Loucy (cell line): ENCODE measurements around the gene THADA.

Experiments
- H2AFZ ChIP-seq: fragments of 200-600 bp; sonication (generic); 2 replicates; pipeline ENCODE4 v1.6.0; 2016; ENCODE audit warnings: antibody characterized with exemption, mild to moderate bottlenecking, low read length, moderate library complexity
- H3F3A ChIP-seq: fragments of 200-600 bp; 2 replicates; pipeline ENCODE4 v1.6.0; 2016; ENCODE audit warnings: antibody characterized with exemption, low read depth, mild to moderate bottlenecking
- H3K27me3 ChIP-seq: fragments of 200-600 bp; sonication (generic); 2 replicates; pipeline ENCODE4 v1.6.1; 2014; ENCODE audit warnings: low read length, mild to moderate bottlenecking; ENCODE audit not compliant: insufficient read depth, poor library complexity, severe bottlenecking
- H3K36me3 ChIP-seq: fragments of 200-600 bp; sonication (generic); 2 replicates; pipeline ENCODE4 v1.6.1; 2016; ENCODE audit warnings: low read length; ENCODE audit not compliant: insufficient read depth
- H3K4me1 ChIP-seq: fragments of 200-600 bp; sonication (generic); 2 replicates; pipeline ENCODE4 v1.5.1; 2014; ENCODE audit warnings: low read length, mild to moderate bottlenecking; ENCODE audit not compliant: insufficient read depth, poor library complexity, severe bottlenecking
- H3K4me2 ChIP-seq: fragments of 200-600 bp; sonication (generic); 2 replicates; pipeline ENCODE4 v1.6.0; 2014; ENCODE audit warnings: antibody characterized with exemption, low read length, low read depth, mild to moderate bottlenecking; ENCODE audit not compliant: poor library complexity, severe bottlenecking
- H3K4me3 ChIP-seq: fragments of 200-600 bp; sonication (generic); 2 replicates; pipeline ENCODE4 v1.5.1; 2014; ENCODE audit warnings: low read length, mild to moderate bottlenecking, mixed read lengths; ENCODE audit not compliant: poor library complexity, severe bottlenecking
- H3K79me2 ChIP-seq: fragments of 200-600 bp; sonication (generic); 2 replicates; pipeline ENCODE4 v1.6.1; 2014; ENCODE audit warnings: low read length; ENCODE audit not compliant: insufficient read depth
- H3K9ac ChIP-seq: fragments of 200-600 bp; sonication (generic); 2 replicates; pipeline ENCODE4 v1.6.0; 2014; ENCODE audit warnings: mild to moderate bottlenecking, low read depth, low read length, moderate library complexity; ENCODE audit not compliant: poor library complexity, severe bottlenecking
- H3K9me2 ChIP-seq: fragments of 200-600 bp; sonication (generic); replicated peaks from 2 replicates; pipeline ENCODE4 v1.6.1; 2016; ENCODE audit warnings: low read depth, low read length, mixed read lengths
- H3K9me3 ChIP-seq: fragments of 200-600 bp; sonication (generic); 2 replicates; pipeline ENCODE4 v1.6.1; 2014; ENCODE audit warnings: mild to moderate bottlenecking, antibody characterized with exemption, low read length, low read depth; ENCODE audit not compliant: insufficient read depth
- H4K20me1 ChIP-seq: fragments of 200-600 bp; sonication (generic); 2 replicates; pipeline ENCODE4 v1.6.0; 2014; ENCODE audit warnings: antibody characterized with exemption, low read length, mild to moderate bottlenecking; ENCODE audit not compliant: insufficient read depth, poor library complexity, severe bottlenecking
- EZH2phosphoT487 ChIP-seq: fragments of 200-600 bp; IDR thresholded peaks from 2 replicates; pipeline ENCODE4 v1.6.1; 2018; ENCODE audit warnings: antibody characterized with exemption, mild to moderate bottlenecking, moderate library complexity, borderline replicate concordance
- TF ChIP-seq, protein P1 (sequence below): fragments of 200-600 bp; sonication (generic); conservative IDR thresholded peaks from 2 replicates; pipeline ENCODE4 v1.5.1; 2014; ENCODE audit warnings: mild to moderate bottlenecking, antibody characterized with exemption, low read length

The THADA gene

DNA sequence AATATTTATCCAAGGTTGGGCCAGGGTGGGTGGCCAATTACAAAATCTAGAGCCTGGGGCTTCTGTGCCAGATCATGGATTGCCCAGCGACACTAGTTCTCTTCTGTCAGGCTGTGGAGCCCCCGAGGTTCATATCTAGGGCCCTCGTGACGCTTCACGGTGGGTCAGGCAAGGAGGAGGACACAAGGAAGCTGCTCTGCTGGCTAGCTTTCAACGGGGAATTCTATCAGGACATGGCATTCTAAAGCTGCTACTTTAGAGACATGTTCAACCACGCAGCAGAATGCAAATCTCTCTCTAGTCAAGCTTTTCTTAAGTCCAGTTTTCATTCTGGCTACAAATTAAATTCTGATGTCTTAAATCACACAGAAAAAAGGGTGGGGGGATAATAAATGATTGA lies 180.2 kb downstream of the THADA start:
- no peaks in the 10 kb centered on the region for H4K20me1 ChIP-seq
- no peaks in the 10 kb centered on the region for H3K27me3 ChIP-seq
- no peak overlapping the region for H3K4me3 ChIP-seq
- H2AFZ ChIP-seq: no peak overlapping the region
- no peaks in the 10 kb centered on the region for H3F3A ChIP-seq
- H3K36me3 ChIP-seq: no peaks in the 10 kb centered on the region
- no peak overlapping the region for H3K4me2 ChIP-seq
- no peak overlapping the region for H3K9ac ChIP-seq
- H3K4me1 ChIP-seq: peaks cover 18% of the 10 kb centered on the region
- H3K79me2 ChIP-seq: no peaks in the 10 kb centered on the region
- TF ChIP-seq, protein P1, sequence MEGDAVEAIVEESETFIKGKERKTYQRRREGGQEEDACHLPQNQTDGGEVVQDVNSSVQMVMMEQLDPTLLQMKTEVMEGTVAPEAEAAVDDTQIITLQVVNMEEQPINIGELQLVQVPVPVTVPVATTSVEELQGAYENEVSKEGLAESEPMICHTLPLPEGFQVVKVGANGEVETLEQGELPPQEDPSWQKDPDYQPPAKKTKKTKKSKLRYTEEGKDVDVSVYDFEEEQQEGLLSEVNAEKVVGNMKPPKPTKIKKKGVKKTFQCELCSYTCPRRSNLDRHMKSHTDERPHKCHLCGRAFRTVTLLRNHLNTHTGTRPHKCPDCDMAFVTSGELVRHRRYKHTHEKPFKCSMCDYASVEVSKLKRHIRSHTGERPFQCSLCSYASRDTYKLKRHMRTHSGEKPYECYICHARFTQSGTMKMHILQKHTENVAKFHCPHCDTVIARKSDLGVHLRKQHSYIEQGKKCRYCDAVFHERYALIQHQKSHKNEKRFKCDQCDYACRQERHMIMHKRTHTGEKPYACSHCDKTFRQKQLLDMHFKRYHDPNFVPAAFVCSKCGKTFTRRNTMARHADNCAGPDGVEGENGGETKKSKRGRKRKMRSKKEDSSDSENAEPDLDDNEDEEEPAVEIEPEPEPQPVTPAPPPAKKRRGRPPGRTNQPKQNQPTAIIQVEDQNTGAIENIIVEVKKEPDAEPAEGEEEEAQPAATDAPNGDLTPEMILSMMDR: no peak
- no peak for TF ChIP-seq EZH2phosphoT487
- H3K9me3 ChIP-seq: no peaks in the 10 kb centered on the region
- H3K9me2 ChIP-seq: no peaks in the 10 kb centered on the region

DNA sequence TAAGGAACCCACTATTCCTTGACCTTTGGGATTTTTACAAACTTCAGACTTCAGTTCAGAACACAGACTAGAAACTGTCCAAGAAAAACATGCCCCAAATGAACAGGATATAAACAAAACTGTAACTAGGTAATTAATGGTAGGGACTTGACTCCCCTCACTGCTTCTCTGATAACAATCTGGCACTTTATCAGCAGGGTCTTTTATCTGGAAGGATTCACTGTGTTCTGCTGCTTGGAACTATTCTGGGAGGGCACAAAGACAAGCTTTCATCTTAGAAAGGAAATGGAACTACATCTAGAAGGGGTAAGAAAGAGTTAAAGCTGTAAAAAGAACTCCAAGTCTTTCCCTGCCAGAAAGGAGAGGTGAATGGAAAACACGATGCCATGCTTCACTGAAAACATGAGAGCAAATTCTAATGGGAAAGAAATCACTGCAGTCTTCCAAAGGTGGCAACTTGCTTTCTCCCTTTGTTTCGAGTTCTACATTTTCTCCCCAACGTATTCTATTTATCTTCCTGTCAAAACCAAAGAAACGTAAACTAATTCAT lies 181.2 kb downstream of the THADA start:
- Histone ChIP-seq H3K36me3 (no peaks in the 10 kb centered on the region), H3K9ac (no peak overlapping the region), H2AFZ (no peak overlapping the region), H3K4me1 (peaks cover 18% of the 10 kb centered on the region), H3K27me3 (no peaks in the 10 kb centered on the region), H3K4me2 (peak overlapping the region; percentile 7), H3K79me2 (no peaks in the 10 kb centered on the region), H3K9me3 (no peaks in the 10 kb centered on the region), H3K4me3 (no peak overlapping the region), H3K9me2 (no peaks in the 10 kb centered on the region), H4K20me1 (no peaks in the 10 kb centered on the region), H3F3A (no peaks in the 10 kb centered on the region)
- TF ChIP-seq EZH2phosphoT487: no peak
- TF ChIP-seq, protein P1: no peak

DNA sequence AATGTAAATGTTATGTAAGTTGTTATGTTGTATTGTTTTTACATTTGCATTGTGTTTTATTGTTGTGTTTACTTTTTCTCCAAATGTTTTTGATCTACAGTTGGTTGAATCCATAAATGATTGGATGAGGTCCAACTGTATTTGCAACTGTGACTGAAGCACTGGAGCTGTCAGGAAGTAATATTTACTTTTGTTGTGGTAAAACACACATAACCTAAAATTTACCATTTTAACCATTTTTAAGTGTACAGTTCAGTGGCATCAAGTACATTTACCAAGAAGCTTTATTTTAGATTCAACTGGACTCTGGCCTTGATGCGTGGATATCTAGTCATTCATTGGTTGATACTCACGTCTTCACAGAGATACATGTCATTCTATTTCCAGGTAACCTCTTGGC lies 181.8 kb downstream of the THADA start:
- peak overlapping the region; percentile 8 for H3K4me3 ChIP-seq
- no peak overlapping the region for H2AFZ ChIP-seq
- H4K20me1 ChIP-seq: no peaks in the 10 kb centered on the region
- TF ChIP-seq, protein P1: no peak
- no peak for TF ChIP-seq EZH2phosphoT487
- no peak overlapping the region for H3K9ac ChIP-seq
- H3K79me2 ChIP-seq: no peaks in the 10 kb centered on the region
- no peaks in the 10 kb centered on the region for H3K27me3 ChIP-seq
- no peaks in the 10 kb centered on the region for H3K36me3 ChIP-seq
- peak overlapping the region; percentile 7 for H3K4me2 ChIP-seq
- no peaks in the 10 kb centered on the region for H3F3A ChIP-seq
- H3K9me3 ChIP-seq: no peaks in the 10 kb centered on the region
- peaks cover 18% of the 10 kb centered on the region for H3K4me1 ChIP-seq
- no peaks in the 10 kb centered on the region for H3K9me2 ChIP-seq
